Jurkat, Clone E6-1 (cell line): ENCODE measurements around the gene RTN4RL2.
A peak's percentile ranks its signal among the peaks of the same experiment; 100 is the strongest.
"Not testable (repeated sequence)": the region's sequence is repeated elsewhere in the genome, so short reads cannot be mapped to it uniquely, and the experiment has no call there.

Experiments
- DNase-seq: peaks from one replicate; pipeline ENCODE4 v3.0.0-alpha.2; 2011; ENCODE audit warnings: low read depth, low spot score
- H3K4me3 ChIP-seq: 2 replicates; pipeline ENCODE4 v1.5.1; 2011; ENCODE audit warnings: mild to moderate bottlenecking, low read length, control low read depth, moderate library complexity

Gene RTN4RL2

DNA sequence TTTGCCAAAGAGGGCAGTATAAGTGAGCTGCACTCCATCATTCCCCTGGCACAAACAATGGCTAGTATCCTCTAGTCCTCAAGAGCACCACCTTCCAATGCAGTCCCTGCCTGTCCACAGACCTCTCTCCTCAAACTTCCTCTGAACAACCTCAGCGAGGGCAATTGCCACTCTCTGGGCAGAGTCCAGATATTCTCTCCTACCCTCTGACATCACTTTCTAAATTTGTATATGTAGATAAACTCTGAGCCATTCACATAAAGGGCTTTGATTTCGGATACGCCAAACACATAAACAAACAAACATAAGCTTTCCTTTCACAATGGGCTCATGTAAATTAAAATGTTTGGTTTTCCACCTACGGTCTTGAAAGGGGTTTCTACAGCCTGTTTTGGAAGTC, 30.4 kb upstream of the RTN4RL2 start:
- DNase-seq: no peak
- H3K4me3 ChIP-seq: no peak overlapping the region

DNA sequence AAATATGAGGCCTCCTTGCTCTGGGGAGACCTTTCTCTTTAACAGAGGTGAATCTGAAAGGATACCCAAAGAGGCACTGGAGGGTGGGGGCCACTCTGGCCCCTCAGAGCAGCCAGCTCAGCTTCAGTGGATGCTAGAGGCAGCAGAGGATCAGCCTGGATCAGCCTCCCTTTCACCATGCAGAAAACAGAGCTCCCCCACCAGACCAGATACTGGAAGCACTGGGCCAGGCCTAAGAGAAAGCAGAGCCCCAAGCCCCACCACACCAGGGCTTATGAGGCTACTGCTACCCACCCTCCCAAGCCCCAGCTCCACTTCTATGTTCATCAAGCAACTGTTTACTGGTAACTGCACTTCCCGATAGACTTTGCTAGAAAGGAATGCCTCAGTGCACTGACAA, 29.4 kb upstream of the RTN4RL2 start:
- DNase-seq: no peak
- no peak overlapping the region for H3K4me3 ChIP-seq

DNA sequence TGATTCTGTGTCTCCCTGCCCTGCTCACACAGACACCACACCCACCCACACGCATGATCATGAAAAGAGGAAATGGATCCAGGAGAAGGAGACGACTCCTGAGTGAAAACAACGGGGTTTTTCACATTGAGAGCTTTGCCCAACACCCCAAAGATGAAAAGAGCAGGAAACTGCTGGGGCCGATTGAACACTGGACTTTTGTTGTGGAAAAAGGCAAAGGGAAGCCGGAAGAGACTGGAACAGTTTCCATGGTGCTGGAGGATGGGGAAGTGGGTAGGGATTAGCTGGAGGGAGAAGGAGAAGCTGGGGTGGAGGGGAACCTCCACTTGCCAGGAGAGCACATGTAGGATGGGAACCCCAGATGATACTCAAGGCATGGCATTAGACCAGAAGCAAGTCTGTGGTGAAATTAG, 28.2 kb upstream of the RTN4RL2 start:
- no peak overlapping the region for H3K4me3 ChIP-seq
- DNase-seq: no peak

DNA sequence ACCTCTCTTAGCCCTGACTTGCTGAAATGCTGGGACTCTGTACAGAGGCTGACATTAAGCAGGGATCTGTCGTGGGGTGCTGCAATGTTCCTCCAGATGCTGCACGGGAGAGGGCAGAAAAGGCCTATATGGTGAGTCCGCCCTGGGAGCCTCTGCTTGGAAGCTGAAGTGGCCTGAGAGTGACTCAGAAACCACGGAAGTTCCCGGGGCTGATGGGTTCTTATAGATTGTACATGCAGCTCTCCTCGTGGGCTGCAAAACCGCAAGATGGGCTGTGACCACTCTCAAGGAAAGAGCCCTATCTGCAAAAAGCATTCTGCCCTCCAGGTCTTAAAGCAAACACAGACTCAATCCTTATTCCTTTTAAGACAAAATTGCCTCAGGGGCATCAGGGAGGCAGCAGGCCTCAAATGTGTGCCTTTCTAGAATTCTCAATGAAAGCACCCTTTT, 27.6 kb upstream of the RTN4RL2 start:
- no peak for DNase-seq

DNA sequence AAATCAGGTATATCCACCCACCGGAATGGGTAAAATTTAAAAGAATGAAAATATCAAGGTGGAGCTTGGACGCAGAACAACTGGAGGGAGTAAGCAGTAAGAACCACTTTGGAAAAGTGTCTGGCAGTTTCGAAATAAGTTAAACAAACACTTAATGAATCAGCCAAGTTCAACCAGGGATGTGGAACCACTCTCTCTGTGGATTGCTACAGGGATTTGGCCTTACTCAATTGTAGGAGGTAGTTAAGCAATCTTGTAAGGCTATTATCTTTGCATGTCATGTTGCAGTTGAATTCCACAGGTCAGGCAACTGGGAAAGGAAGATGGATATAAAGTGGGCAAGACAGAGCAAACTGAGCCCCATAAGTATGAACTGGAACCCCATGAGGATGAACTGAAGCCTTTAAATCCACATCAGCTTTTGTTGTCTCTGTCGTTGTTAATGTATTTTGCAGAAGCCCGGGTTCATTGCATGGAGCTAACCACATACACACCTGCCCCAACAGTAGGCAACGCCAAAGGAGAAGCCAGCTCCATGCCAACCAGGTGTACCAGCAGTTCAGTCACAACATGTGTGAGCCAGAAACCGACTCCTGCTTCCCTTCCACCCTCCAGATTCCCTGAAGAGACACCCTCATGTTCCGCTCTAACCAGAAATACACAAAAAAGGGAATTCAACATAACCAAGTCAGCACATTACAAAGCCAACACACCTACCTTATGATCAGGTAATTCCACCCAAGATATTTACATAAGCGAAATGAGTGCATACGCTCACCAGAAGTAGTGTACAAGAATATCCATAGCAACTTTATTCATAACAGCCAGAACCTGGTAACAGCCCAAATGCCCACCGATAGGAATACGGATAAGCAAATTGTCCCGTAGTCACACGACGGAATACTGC, 25.4 kb upstream of the RTN4RL2 start:
- no peak for DNase-seq
- no peak overlapping the region for H3K4me3 ChIP-seq

More for the DNA sequence above, 27.6 kb upstream of the RTN4RL2 start:
- no peak overlapping the region for H3K4me3 ChIP-seq

DNA sequence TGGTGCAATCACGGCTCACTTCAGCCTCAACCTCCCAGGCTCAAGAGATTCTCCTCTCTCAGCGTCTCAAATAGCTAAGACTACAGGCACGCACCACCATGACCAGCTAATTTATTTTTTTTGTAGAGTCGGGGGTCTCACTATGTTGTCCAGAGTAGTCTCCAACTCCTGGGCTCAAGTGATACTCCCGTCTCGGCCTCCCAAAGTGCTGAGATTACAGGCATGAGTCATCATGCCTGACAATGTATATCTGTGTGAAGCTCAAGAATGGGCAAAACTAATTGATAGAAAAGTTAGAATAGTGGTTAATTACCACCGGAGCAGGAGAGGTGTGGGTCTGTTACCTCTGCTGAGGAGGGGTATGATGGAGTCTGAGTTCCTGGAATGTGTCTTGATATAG, 24.3 kb upstream of the RTN4RL2 start:
- DNase-seq: no peak
- no peak overlapping the region for H3K4me3 ChIP-seq

DNA sequence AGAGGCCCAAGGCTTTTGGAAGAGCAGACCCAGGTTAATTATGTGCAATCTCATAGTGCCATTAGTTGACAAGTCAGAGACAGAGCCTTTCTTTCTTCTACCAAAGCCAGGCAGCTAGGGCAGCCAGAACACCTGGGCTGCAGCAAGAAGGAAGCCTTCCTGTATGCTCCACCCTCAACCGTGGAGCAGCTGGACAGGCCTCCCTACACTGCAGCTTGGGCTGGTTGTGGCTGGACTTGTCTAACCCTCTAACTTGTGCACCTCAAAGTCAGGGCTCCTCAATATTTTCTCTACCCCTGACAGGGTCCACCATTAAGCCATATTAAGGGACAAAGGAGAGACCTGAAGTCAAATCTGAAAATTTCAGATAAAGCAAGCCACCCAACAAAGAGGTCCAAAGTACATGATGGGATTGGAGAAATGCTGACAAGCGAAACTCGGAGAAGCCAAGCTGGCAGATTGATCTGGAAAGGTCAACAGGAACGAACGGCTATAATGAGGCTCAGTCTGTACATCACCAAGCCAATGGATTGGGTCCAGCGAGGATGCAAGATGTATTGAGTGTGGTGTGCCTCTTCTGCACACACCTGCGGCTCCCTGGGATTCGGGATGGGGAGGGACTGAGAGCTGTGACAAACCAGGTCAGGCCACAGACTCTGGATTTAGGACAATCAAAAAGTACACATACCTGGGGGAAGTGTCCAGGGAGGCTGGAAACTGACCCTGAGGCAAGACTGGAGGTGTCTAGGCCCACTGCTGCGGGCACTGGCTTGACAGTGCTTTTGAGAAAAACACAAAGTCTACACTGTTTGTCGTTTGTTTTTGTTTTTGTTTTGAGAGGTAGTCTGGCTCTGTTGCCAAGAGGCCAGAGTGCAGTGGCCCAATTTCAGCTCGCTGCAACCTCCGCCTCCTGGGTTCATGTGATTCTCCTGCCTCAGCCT, 21.7 kb upstream of the RTN4RL2 start:
- H3K4me3 ChIP-seq: no peak overlapping the region
- no peak for DNase-seq

DNA sequence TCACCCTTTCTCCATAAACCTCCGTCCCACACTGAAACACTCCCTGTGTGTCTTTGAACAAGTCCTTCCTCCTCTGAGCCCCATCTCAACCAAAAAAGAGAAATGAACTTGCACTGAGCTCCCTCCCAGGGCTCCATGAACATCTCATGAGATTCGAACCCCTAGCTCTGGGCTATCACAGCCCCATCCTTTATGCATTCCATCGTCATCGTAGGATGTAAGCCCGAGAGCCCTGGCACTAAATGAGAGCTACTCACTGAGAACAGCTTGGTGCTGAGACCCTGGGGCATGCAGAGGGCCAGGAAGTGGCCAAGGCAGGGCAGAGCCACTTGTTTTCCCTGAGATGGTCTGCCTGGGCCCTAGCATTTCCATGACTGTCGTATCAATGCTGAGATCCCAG, 20.5 kb upstream of the RTN4RL2 start:
- no peak for DNase-seq
- H3K4me3 ChIP-seq: no peak overlapping the region

DNA sequence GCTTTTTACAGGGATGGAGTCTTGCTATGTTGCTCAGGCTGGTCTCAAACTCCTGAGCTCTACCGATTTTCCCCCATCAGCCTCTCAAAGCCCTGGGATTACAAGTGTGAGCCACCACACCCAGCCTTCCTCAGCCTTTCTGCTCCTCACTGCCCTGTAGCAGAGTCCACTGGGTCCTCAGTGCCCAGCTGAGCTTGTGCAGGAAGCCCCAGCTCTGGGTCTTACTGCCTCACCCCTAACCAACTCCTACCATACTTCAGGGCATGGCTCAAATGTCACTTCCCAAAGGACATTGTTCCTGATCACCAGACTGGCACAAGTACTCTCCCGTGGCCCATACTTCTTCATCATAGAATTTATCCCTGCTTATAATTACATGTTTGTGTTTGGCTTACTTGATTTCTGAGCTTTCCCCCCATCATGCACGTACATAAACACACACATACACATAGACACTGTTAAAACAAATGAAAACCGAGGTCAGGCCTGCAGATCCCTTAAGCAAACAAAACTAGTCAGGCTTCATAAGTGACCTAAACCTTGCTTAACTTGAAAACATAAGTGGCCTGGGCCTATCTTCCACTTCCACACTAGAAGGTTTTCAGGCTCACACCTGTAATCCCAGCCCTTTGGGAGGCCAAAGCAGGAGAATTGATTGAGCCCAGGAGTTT, 19.4 kb upstream of the RTN4RL2 start:
- no peak for DNase-seq

DNA sequence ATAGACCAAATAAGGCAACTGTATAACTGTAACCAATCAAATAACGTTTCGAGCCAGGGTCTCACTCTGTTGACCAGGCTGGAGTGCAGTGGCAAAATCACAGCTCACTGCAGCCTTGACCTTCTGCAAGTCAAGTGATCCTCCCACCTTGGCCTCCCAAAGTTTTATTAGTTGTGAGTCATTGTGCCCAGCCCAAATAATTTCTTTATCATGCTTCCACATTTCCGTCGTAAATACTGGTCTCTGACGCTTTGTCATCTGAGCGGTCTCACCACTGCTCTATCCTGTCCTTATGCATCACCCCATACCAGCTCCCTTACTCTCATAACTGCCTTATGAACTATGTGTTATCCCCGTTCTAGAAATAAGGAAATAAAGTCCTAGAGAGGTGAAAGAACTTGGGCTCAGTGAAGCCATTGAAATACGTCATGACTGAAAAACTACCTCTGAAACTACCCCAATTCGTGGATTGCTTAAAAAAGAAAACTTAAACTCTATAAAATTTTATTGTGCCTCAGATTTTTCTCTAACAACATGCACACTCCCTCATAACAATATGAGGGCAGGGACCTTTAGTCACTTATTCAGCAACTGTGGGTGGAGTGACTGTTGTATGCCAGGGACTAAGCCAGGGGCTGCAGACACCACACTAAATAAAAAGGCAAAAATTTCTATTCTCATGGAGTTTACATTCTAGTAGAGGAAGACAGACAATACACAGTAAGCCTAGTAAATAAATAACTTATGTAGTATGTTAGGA, 15.8 kb upstream of the RTN4RL2 start:
- no peak for DNase-seq
- H3K4me3 ChIP-seq: no peak overlapping the region

More for the DNA sequence above, 19.4 kb upstream of the RTN4RL2 start:
- no peak overlapping the region for H3K4me3 ChIP-seq

DNA sequence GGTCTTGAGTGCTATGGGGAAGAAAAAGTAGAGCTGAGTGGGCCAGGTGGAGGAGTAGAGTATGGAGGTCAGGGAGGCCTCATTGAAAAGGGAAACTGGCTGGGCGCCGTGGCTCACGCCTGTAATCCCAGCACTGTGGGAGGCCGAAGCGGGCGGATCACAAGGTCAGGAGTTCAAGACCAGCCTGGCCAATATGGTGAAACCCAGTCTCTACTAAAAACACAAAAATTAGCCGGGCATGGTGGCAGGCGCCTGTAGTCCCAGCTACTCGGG, 15.3 kb upstream of the RTN4RL2 start:
- not testable (repeated sequence) for H3K4me3 ChIP-seq, DNase-seq

DNA sequence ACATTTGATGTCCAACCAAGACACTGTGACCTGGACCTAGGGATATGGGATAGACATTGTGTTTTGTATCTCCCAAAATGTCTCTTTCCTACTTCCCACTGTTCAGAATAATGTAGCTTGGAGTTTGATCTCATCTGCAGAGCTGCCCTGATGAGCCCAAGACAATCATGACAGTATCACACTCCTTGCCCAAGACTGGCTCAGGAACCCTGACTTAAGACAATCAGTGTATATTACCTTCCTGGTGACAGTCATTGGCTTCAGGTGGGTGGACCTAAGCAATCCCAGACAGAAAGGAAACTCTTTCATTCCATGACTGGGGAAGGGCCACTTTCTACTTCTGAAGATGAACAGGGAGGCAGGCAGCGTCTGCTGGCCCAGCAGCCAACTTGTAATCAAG, 14.3 kb upstream of the RTN4RL2 start:
- H3K4me3 ChIP-seq: no peak overlapping the region
- no peak for DNase-seq

DNA sequence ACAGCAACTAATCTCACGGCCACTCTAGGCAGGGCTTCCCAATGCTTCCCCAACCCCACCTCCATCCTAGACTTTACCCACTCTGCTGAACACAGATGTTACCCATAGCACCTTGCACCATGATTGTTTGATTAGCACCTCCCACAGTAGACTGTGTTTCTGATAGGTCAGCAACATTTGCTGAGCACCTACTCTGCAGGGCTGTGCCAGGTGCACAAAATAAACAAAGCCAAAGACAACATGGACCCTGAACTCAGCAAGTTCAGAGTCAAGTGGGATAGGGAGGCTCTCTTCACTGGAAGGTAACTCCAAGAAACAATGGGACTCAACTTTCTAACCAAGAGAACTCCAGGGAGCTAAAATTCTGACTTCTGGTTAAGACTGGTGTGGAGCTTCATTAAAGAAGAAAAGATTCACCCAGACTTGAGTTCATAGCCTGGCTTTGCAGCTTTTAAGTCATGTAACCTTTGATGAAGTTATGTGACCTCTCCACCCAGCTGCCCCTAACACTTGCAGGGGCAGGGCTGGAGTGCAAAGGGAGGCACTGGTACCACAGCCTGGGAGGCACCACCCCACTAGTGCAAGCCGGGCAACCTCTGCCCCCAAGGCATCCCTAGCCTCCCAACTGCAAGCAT, 6.7 kb upstream of the RTN4RL2 start:
- no peak overlapping the region for H3K4me3 ChIP-seq
- no peak for DNase-seq

DNA sequence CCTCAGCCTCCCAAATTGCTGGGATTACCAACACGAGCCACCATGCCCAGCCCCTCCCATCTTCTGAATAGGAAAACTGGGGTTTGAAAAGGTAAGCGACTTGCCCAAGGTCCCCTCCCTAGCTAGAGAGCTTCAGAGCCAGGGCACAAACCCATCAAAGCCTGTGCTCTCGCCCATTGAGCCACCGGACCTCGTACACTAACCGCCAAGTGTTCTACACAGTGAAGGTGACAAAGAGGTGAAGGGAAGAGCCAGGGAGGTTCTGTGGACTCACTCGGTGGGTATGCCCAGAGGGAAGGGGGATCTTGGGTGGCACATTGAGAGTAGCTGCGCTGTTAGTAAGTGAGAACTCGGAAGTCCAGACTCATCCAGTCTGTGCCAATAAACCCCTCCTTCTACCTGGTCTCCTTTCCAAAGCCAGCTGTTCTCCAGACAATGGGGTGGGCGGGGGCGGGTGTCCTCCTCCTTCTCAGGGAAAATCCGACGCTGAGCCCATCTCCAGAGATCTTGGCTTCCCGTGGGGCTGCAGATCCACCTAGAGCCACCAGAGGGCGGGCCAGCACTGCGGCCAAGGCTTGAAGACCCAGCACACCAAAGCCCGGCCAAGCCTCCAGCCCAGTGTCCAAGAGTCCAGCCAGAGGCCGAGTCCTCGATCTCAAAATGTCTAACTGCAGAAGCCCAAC, 3.2 kb upstream of the RTN4RL2 start:
- peak; percentile 27 for DNase-seq
- no peak overlapping the region for H3K4me3 ChIP-seq

DNA sequence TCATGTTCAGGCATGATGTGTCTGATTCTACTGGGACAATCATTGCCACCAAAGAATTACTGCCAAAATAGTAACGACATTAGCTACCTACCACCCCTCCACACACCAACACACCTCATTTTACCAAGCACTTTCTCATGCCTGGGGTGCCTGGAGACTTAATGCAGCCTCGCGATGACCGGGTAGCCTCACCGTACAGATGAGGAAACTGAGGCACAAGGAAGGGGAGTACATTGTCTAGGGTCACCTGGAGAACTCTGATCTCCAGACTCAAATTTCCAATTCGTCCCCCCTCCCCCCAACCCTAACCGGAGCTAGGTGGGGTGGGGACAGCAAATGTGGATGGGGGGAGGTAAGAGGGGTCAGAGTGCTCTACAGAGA, 2.7 kb upstream of the RTN4RL2 start:
- no peak for DNase-seq
- no peak overlapping the region for H3K4me3 ChIP-seq

DNA sequence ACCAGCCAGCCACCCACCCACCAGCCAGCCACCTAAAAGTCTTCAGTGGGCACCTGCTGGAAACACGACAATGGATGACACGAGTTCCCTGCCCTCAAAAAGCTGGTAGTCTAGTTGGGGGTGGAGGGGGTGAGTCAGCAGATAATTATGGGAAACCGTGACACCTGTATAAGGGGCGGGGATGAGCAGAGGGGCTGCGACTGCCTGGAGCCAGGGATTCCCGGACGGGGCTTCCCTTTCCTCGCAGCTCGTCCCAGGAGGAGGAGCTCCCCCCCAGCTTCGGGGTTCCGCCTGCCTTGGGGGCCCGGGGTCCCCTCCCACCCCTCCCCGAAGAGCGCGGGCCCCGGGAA, 2.3 kb upstream of the RTN4RL2 start:
- DNase-seq: no peak
- peak overlapping the region; percentile 32; the same call in 1 of the 2 replicates for H3K4me3 ChIP-seq

DNA sequence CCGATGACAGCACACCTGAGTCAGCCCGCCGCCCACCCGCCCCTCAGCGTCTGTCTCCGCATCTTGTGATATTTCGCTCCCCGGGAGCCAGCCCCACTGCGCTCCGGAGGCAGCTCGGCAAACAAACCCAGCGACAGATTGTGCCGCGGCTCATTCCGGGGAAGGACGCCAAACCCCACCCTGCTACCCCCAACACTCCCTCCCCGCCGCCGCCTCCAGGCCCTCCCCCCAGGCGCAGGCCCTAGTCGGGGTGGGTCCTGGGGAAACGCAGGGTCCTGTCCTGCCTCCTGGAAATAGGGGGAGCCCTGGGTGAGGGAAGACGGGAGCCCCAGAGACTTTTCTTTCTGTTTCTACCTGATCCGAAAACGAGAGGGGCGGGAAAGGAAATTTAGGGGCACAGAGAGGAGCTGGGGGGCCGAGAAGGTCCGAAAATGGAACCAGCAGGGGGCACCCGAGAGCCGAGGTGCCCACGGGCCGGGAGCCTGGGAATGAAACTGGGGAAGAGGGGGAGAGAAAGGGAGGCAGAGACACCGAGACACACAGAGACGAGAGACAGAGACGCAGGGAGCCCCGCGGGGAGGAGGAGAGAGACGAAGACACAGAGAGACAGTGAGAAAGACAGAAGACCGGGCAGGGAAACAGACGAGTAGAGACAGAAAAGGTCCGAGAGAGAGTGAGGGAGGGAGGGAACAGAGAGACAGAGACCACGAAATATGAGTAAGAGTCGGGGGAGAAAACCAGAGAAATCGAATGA, 1.7 kb upstream of the RTN4RL2 start:
- H3K4me3 ChIP-seq: peak overlapping the region; percentile 32
- no peak for DNase-seq
